ENCODE results near the gene TUSC2. TPM values are rescaled to one million over a fixed set of nuclear protein-coding genes. Genes with fewer than 3 reads are reported as not detected.

Gene TUSC2
- total and polyA plus RNA-seq, 8 donors = 10.2 to 21.8 (median 17.4) TPM

GRCh38 chr3:50325497-50326181, 2.4 kb downstream of the TUSC2 start:
- intact Hi-C loops (cut with DNase I) = loop anchor here in 1 of 3 donors (10.0 kb wide), 1 partner anchor 71 kb away; no protein-coding TSS in a partner anchor
- no peak for ATAC-seq
- TF ChIP-seq, protein P1, sequence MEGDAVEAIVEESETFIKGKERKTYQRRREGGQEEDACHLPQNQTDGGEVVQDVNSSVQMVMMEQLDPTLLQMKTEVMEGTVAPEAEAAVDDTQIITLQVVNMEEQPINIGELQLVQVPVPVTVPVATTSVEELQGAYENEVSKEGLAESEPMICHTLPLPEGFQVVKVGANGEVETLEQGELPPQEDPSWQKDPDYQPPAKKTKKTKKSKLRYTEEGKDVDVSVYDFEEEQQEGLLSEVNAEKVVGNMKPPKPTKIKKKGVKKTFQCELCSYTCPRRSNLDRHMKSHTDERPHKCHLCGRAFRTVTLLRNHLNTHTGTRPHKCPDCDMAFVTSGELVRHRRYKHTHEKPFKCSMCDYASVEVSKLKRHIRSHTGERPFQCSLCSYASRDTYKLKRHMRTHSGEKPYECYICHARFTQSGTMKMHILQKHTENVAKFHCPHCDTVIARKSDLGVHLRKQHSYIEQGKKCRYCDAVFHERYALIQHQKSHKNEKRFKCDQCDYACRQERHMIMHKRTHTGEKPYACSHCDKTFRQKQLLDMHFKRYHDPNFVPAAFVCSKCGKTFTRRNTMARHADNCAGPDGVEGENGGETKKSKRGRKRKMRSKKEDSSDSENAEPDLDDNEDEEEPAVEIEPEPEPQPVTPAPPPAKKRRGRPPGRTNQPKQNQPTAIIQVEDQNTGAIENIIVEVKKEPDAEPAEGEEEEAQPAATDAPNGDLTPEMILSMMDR (IDR thresholded peaks at IDR 0.05) = no peak

GRCh38 chr3:50325113-50325480, 2.9 kb downstream of the TUSC2 start:
- TF ChIP-seq, protein P1 (IDR thresholded peaks at IDR 0.05) = no peak
- WGBS, 2 donors = 80 to 82% methylated on average over 2 of the region's 2 CpGs
- ATAC-seq (no peak), FAIRE-seq (no peak), DNase-seq (no peak)
- H3K9me3 ChIP-seq = no peaks in the 10 kb centered on the region
- H3K36me3 ChIP-seq = peaks cover 0 to 11% (median 9%) of the 10 kb centered on the region in 3 donors
- H3K27me3 ChIP-seq = no peaks in the 10 kb centered on the region
- no peak overlapping the region for H3K27ac ChIP-seq
- H3K4me3 ChIP-seq = no peak overlapping the region
- H3K4me1 ChIP-seq = peaks cover 12 to 28% (median 21%) of the 10 kb centered on the region in 3 donors
- intact Hi-C loops (cut with DNase I) = loop anchor here in 1 of 3 donors (10.0 kb wide), 1 partner anchor 70 kb away; no protein-coding TSS in a partner anchor

More at GRCh38 chr3:50325497-50326181, 2.4 kb downstream of the TUSC2 start:
- peaks cover 4 to 16% (median 13%) of the 10 kb centered on the region in 3 donors for H3K36me3 ChIP-seq
- H3K27me3 ChIP-seq = no peaks in the 10 kb centered on the region
- no peaks in the 10 kb centered on the region for H3K9me3 ChIP-seq
- H3K27ac ChIP-seq = no peak overlapping the region
- 77 to 80% methylated on average over 11 of the region's 11 CpGs for WGBS, 2 donors
- no peak overlapping the region for H3K4me3 ChIP-seq
- peak in 1 of 6 donors; percentile 33 for DNase-seq
- FAIRE-seq = no peak
- H3K4me1 ChIP-seq = peaks cover 8 to 24% (median 16%) of the 10 kb centered on the region in 3 donors

GRCh38 chr3:50324351-50325112, 3.5 kb downstream of the TUSC2 start:
- Histone ChIP-seq H3K36me3 (peaks cover 0 to 8% (median 3%) of the 10 kb centered on the region in 3 donors), H3K27me3 (no peaks in the 10 kb centered on the region), H3K9me3 (no peaks in the 10 kb centered on the region), H3K27ac (peak overlapping the region; percentile 5 to 31 (median 13)), H3K4me3 (no peak overlapping the region), H3K4me1 (peaks cover 13 to 30% (median 27%) of the 10 kb centered on the region in 3 donors)
- DNase-seq (peak in 4 of 6 donors; percentile 71 to 85 (median 79)), FAIRE-seq (no peak), ATAC-seq (no peak)
- intact Hi-C loops (cut with DNase I) = loop anchor here in 1 of 3 donors (10.0 kb wide), 1 partner anchor 70 kb away; no protein-coding TSS in a partner anchor
- 40 to 46% methylated on average over 4 of the region's 4 CpGs for WGBS, 2 donors
- TF ChIP-seq, protein P1 (IDR thresholded peaks at IDR 0.05) = peak; percentile 51 to 73 (median 66)

DNA sequence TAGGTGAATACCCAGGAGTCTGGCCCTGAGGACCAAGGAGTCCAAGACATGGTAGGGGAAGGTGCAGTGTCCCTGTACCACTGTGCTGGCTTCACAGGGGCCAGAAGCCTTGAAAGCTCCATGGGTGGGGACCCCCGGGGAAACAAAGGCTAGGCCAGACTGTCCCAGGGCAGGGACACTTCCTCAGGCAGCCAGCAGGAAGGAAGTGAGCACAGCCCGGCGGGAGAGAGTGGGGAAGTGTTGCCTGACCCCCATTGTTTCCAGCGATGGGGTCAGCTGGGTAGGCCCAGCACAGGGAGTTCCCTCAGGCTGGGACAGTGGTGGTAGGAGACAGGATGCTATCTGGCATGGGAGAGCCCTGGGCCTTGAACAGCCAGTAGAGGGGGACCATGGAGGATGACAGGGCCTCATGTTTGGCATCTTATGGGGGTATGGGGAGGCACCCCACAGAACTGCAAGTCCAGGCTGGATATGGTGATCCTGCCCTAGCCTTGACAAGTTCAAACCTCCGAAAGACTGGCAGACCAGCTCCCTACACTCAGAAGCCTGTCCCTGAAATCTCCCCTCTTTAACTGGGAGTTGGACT, 4.3 kb downstream of the TUSC2 start:
- intact Hi-C loops (cut with DNase I) = loop anchor here in 1 of 3 donors (10.0 kb wide), 1 partner anchor 69 kb away; no protein-coding TSS in a partner anchor
- 66 to 85% methylated on average over 5 of the region's 5 CpGs for WGBS, 2 donors
- peak in 2 of 6 donors; percentile 26 to 55 for DNase-seq
- Histone ChIP-seq H3K27me3 (no peaks in the 10 kb centered on the region), H3K27ac (peak overlapping the region in 3 of 4 donors; percentile 14 to 31 (median 30)), H3K36me3 (peaks cover 0 to 8% (median 0%) of the 10 kb centered on the region in 3 donors), H3K4me1 (peaks cover 13 to 31% (median 25%) of the 10 kb centered on the region in 3 donors), H3K9me3 (no peaks in the 10 kb centered on the region), H3K4me3 (no peak overlapping the region)
- TF ChIP-seq, protein P1 (IDR thresholded peaks at IDR 0.05) = no peak
- no peak for FAIRE-seq
- ATAC-seq = no peak

Data from pancreas (tissue), 10 donors.